ENCODE results near the gene PNMA5. TPM values are rescaled to one million over a fixed set of nuclear protein-coding genes. Genes with fewer than 3 reads are reported as not detected.

The PNMA5 gene
- total and polyA plus RNA-seq, 2 of the 8 experiments (the other 6 are each of a cell fraction or from before 2014, with no cell fraction given): 0.11 TPM

DNA sequence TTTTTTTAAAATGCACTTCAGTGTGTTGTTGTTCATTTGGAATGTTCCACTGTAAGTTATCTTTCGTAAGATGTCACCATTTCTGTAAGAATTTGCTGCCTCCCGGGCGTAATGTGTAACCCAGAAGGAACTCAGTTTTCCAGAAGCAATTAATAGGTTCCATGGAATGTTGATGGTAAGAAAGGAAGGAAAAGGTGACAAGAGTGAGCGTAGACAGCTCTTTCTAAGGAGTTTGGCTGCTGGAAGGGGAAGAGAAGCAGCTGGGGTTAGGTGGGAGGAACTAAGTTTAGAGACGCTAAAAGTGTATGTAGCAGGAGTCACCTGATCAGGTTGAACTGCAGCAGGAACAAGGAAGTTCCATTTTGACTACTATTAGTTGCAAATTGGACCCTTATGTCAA, 35.9 kb downstream of the PNMA5 start (continued):
- TF ChIP-seq SP4 (IDR thresholded peaks at IDR 0.05; ENCODE audit: low read length): no peak
- TF ChIP-seq TCF12 (IDR thresholded peaks at IDR 0.05; ENCODE audit: low read depth, low read length): no peak
- TF ChIP-seq GTF2F1 (IDR thresholded peaks at IDR 0.05; ENCODE audit: borderline replicate concordance, low read depth, low read length): no peak
- TF ChIP-seq CTBP2 (IDR thresholded peaks at IDR 0.05; ENCODE audit: borderline replicate concordance, insufficient read depth, insufficient read length, low read length): no peak
- no peak for TF ChIP-seq KDM5A (IDR thresholded peaks at IDR 0.05; ENCODE audit: low read length)
